ENCODE measurements around the gene PSMC3.

The PSMC3 gene

GRCh38 chr11:47411884-47412746, 14.1 kb downstream of the PSMC3 start:
- DNase-seq: peak in 1 of 2 experiments; percentile 47

- peak in 1 of 2 experiments; percentile 34 for DNase-seq
Observed at GRCh38 chr11:47410370-47411264, 15.6 kb downstream of the PSMC3 start.

DNA sequence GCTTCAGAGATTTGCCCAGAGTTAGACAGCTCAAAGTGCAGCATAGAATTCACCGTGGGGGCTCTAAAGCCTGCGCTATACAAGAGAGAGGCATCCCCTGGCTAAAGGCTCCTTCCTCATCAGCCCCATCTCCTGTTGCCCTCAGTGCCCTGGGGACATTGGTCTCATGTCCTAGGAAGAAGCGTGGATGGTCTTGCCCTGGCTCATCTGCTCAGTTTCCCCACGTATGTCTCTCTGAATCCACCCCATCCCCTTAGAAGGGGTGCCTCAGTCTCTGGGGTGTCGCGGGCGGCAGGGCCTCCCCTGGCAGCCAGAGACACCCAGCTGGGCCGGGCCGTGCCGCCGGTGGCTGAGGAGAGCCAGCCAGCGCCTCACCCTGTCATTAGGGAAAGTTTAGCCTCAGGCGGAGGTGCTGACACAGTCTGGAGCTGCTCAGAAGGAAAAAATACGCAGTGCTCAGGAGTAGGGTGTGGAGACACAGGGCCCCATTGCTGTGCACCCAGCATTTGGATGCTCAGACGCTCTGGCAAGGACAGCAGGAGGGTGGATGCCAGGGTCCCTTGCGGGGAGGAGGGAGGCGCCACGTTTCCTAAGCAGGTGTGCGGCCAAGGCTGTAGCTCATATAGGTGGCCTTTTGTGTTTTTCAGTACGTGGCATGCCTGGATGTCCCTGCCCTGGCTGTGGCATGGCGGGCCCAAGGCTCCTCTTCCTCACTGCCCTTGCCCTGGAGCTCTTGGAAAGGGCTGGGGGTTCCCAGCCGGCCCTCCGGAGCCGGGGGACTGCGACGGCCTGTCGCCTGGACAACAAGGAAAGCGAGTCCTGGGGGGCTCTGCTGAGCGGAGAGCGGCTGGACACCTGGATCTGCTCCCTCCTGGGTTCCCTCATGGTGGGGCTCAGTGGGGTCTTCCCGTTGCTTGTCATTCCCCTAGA, 16.5 kb downstream of the PSMC3 start:
- no peak for DNase-seq

DNA sequence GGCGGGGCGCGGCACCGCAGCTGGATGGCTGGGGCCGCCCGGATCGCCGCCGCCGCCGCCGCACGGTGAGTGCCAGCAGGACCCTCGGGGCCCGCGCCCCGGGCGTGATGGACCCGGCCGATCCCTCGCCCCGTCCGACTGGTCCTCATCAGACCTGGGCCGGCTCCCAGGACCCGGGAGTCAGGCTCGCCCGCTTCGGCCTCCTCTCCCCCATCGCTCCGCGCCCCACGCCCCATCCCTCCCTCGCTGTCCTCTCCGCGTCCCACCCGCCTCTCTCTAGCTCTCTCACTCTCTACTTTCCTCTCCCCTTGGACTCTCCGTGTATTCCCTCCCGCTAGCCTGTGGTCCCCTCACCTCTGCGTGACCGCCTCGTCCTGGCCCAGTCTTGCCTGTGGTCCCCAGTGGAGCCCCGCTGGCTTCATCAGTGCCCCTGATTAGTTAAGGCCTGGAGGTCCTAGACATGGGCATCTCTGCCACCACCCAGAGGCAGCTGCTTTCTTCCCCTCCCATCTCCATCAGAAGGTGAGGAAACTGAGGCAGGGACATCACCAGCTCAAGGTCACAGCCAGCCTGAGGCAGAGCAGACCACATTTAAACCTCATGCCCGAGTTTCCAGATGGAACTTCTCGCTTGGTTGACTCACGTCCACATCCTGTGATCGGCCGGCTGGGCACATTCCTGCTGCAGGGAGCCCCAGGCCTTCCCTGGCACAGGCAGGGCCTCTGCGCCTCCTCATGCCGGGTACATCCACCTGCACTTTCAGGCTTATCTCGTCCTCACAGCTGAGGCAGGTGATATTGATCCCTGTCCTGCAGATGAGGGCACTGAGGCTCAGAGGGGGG, 17.4 kb downstream of the PSMC3 start:
- peak in 1 of 2 experiments; percentile 44 for DNase-seq

DNA sequence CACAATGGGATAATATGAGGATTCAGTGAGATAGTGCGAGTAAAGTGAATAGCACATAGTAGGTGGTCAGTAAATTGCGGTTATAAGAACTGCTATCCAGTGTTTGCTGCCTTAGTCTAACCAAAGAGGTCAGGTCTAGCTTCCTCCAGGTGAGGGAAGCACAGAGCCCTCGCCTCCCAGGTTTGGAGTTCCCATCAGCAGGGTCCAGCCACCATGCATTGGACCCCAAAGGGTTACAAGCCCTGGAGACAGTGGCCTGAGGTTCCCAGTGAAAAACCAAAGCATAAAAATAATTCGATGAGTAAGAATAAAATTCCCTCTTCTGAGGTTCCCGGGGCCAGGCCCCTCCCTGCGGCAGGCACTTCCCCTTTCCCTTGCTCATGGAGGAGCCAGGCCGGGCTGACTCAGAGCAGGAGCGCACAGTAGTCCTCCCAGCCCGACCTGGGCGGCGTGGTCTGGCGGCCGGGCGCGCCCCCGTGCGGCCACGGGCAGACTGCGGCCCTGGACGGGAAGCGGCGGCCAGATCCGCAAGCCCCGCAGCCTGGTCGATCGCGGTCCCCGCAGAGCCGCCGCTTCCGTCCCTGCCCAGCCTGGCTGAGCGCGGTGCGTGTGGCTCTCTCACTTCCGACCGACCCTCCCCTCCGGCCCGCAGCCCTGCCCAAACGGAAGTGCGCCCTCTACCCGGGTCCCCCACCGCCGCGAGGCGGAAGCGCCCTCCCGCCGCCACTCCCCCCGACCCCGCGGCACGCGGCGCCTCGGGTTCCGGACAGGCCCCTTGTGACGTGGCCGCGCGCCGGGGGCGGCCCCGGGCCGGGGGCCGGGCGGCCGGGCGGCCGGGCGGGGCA, 18.3 kb downstream of the PSMC3 start, which contains the start of gene SLC39A13:
TSS of gene SLC39A13 (plus strand) at position 845 of the 845 bp plus-strand sequence. CDS start 1,505 bp downstream, outside the sequence.
- DNase-seq: peak; percentile 77 to 95

DNA sequence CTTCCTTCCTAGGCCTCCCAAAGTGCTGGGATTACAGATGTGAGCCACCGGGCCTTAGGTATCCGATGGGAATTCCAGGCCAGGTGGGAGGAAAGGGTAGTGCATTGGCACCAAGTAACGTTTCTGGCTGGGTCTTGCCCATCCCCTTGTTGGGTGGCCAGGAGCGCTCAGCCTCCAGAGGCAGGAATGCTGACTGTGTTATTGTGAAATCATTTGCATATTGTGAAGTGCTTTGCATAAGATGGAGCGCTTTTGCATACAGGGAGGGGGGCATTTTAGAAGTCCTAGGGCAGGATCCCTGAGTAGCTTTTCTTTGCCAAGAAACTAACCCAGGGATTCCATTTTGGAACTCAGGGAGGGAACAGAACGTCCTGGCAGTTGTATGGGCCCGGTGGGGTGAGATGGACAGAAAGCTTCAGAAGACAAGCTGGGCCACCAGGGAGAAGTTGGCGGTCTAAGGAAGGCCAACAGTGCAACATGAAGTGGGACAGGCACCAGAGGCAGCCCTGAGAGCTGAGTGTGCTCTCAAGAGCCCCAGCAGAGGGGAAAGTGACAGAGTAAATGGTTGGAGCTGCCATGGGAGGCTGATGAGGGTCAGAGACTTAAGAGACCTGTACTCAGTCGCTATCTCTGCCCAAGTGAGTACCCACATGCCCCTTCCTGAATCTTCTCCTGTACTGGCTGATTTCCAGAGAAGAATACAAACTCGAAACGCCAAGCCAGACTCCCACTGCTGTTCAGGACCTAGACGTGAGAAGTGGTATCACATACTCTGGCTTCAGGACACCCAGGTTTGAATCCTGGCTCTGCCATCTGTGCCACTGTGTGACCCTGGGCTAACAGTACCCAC, 19.1 kb downstream of the PSMC3 start:
- no peak for DNase-seq

DNA sequence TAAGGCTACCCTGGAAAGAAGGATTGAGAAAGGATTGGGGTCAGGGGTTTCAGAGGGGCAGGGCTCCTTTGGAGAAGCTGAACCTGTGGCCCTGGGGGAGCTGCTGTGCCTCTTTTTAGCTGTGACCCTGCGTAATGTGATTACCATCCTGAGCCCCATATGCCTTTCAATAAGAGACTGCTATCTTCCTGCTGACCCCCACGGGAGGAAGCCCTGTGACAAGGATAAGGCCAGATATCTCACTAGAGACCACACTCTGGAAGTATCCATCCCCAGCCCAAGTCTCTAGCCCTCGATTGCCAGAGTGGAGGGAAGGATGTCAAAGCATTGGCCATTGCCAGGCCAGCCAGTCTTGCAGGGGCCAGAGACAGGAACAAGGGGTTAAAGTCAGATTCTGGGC, 22.7 kb downstream of the PSMC3 start:
- DNase-seq: no peak

GRCh38 chr11:47403135-47403534, 23.1 kb downstream of the PSMC3 start:
- no peak for DNase-seq

- DNase-seq: no peak
Observed at GRCh38 chr11:47400768-47401279, 25.4 kb downstream of the PSMC3 start.

DNA sequence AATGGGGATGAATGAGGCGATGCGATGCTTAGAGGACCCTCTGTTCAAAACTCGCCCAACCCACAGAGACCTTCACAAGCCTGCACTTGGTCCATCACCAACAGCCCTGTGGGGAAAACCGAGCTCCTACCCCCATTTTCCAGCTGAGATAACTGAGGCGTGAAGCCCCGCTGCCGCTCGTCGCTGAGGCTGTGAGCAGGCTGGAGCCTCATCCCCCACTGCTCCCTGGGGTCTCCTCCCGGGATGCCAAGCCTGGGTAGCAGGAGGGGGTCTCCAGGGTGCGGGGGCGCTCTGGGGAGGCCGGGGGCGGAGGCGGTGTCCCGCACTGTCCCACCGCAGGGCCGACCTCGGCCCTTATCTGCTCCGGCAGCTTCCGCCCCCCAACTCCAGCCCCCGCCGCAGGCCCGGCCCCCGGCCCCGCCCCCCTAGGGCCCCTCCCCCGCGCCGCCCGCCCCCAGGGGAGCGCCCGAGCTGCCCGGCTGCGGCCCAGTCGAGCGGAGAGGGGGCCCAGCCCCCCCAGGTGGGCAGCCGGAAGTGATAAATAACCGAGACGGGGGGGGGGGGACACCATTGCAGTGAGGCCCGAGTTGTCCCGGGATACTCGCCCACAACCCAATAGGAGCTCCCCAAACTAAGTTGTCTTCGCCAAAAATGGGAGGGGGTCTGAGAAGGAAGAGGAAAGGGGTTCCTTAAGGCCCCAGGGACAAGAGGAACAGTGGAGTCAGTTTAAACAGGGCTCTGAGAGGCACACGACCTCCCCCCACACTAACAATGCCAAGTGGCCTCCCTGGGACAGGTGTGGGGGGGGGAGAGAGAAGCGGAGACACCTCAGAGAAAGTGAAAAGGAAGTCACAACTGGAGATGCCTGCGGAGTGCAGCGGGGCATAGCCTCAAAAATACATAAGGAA, 26.1 kb downstream of the PSMC3 start:
- DNase-seq: no peak

GRCh38 chr11:47398551-47398950, 27.7 kb downstream of the PSMC3 start:
- DNase-seq: no peak

DNA sequence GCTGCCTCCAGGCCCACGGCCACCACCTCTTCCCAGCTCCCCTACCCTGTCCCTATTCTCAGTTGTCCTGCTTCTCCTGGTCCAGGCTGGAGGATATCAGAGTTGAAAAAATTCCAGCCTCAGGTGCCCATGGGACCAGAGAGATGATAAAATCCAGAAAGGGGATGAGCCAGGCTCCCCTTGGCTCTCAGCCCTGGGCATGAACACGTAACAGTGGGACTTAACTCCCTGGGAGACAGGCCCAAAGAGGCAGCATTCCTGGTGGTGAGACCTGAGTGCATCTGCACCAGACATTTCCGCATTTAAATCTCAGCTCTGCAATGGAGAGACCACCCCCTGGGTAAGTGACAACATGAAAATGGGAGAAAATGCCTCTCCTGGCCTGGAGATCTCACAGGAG, 28.2 kb downstream of the PSMC3 start:
- DNase-seq: no peak

GRCh38 chr11:47396049-47396320, 30.3 kb downstream of the PSMC3 start:
- DNase-seq: no peak

- no peak for DNase-seq
Observed at GRCh38 chr11:47395223-47396048, 30.8 kb downstream of the PSMC3 start.

- DNase-seq: no peak
Observed at GRCh38 chr11:47394322-47395222, 31.7 kb downstream of the PSMC3 start.

DNA sequence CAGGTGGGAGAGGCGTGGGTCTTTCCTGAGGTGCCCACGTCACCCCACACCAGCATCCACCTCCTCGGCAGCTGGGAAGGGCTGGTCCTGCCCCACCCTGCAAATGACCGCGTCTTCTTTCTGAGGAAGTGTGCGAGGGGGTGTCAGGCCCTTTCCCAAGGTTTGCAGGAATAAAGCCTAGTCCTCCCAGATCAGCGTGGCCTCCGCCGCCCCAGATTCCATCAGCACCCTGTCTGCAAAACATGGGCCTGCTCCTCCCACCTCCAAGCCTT, 32.3 kb downstream of the PSMC3 start:
- DNase-seq: no peak

Data from NCI-H446 (cell line).